HFFc6 (cell line): ENCODE results near the gene BAZ2B. TPM values are rescaled to one million over a fixed set of nuclear protein-coding genes. Genes with fewer than 3 reads are reported as not detected.

ENCODE experiments used
- DNase-seq: peaks from one replicate; pipeline ENCODE4 v3.0.0-alpha.2; 2018
- H3K27ac Mint-ChIP-seq: 2 replicates; pipeline ENCODE4 v1.8.0; 2020; ENCODE audit warnings: mild to moderate bottlenecking, mixed read lengths
- H3K27me3 Mint-ChIP-seq: 2 replicates; pipeline ENCODE4 v1.8.0; 2021; ENCODE audit warnings: mild to moderate bottlenecking, moderate library complexity, mixed read lengths; ENCODE audit not compliant: insufficient read depth
- H3K36me3 Mint-ChIP-seq: 2 replicates; pipeline ENCODE4 v1.8.0; 2021; ENCODE audit warnings: low read depth, mixed read lengths
- H3K4me1 Mint-ChIP-seq: 2 replicates; pipeline ENCODE4 v1.8.0; 2020; ENCODE audit warnings: low read depth, mixed read lengths
- H3K4me3 Mint-ChIP-seq: 2 replicates; pipeline ENCODE4 v1.8.0; 2020; ENCODE audit warnings: mild to moderate bottlenecking, moderate library complexity, mixed read lengths
- H3K9me3 Mint-ChIP-seq: 2 replicates; pipeline ENCODE4 v1.8.0; 2020; ENCODE audit warnings: mild to moderate bottlenecking, mixed read lengths
- CTCF ChIP-seq: fragments of 200-600 bp; sonication (generic); IDR thresholded peaks from 2 replicates; pipeline ENCODE4 v1.5.0; 2021; ENCODE audit warnings: antibody characterized with exemption, mild to moderate bottlenecking
- total RNA-seq, 6 experiments: library from RNA; stranded (reverse); fragmentation: NEBNext Ultra II Directional; extraction: Animal tissue kit (Norgen Biotek cat#: 25700); gene quantifications; 2 replicates in 1 of 6; 3 replicates in 5 of 6; pipeline ENCODE4 v1.2.3, GENCODE V29; 2021

The BAZ2B gene
- total RNA-seq, 6 experiments from 2014 or later = 18.6 to 23.7 (median 19.2) TPM

- no peaks in the 10 kb centered on the region for H3K27me3 Mint-ChIP-seq
Observed at GRCh38 chr2:159506764-159507440, 109.4 kb downstream of the BAZ2B start.

GRCh38 chr2:159506202-159506601 is 110.1 kb downstream of the BAZ2B start:
- no peak overlapping the region for H3K4me3 Mint-ChIP-seq
- DNase-seq = no peak
- peaks cover 22% of the 10 kb centered on the region for H3K4me1 Mint-ChIP-seq
- no peaks in the 10 kb centered on the region for H3K9me3 Mint-ChIP-seq
- no peak for TF ChIP-seq CTCF
- H3K27me3 Mint-ChIP-seq = no peaks in the 10 kb centered on the region
- no peak overlapping the region for H3K27ac Mint-ChIP-seq
- H3K36me3 Mint-ChIP-seq = no peaks in the 10 kb centered on the region

More at GRCh38 chr2:159506764-159507440, 109.4 kb downstream of the BAZ2B start:
- H3K27ac Mint-ChIP-seq = no peak overlapping the region
- DNase-seq = no peak
- H3K4me1 Mint-ChIP-seq = peaks cover 22% of the 10 kb centered on the region
- no peaks in the 10 kb centered on the region for H3K9me3 Mint-ChIP-seq
- no peaks in the 10 kb centered on the region for H3K36me3 Mint-ChIP-seq
- TF ChIP-seq CTCF = no peak
- no peak overlapping the region for H3K4me3 Mint-ChIP-seq

GRCh38 chr2:159505196-159505595 is 111.2 kb downstream of the BAZ2B start:
- Mint-ChIP-seq H3K27ac (no peak overlapping the region), H3K27me3 (no peaks in the 10 kb centered on the region), H3K36me3 (peaks cover 3% of the 10 kb centered on the region), H3K4me1 (peaks cover 22% of the 10 kb centered on the region), H3K4me3 (no peak overlapping the region), H3K9me3 (no peaks in the 10 kb centered on the region)
- no peak for DNase-seq
- no peak for TF ChIP-seq CTCF

- Mint-ChIP-seq H3K9me3 (no peaks in the 10 kb centered on the region), H3K27me3 (no peaks in the 10 kb centered on the region; the same call in 1 of the 2 replicates)
- no peak for TF ChIP-seq CTCF
Observed at GRCh38 chr2:159501743-159502142, 114.6 kb downstream of the BAZ2B start.

GRCh38 chr2:159497847-159498246 is 118.5 kb downstream of the BAZ2B start:
- Mint-ChIP-seq H3K4me3 (peak overlapping the region; percentile 42; the same call in 1 of the 2 replicates), H3K27ac (peak overlapping the region; percentile 88), H3K36me3 (peaks cover 11% of the 10 kb centered on the region), H3K27me3 (no peaks in the 10 kb centered on the region; the same call in 1 of the 2 replicates), H3K4me1 (peaks cover 25% of the 10 kb centered on the region), H3K9me3 (no peaks in the 10 kb centered on the region)
- TF ChIP-seq CTCF = no peak
- DNase-seq = no peak

More at GRCh38 chr2:159501743-159502142, 114.6 kb downstream of the BAZ2B start:
- no peak for DNase-seq
- H3K27ac Mint-ChIP-seq = no peak overlapping the region
- H3K36me3 Mint-ChIP-seq = peaks cover 11% of the 10 kb centered on the region
- no peak overlapping the region for H3K4me3 Mint-ChIP-seq
- peaks cover 40% of the 10 kb centered on the region for H3K4me1 Mint-ChIP-seq
